Liver (tissue), 3 donors: Measurements from ENCODE around the gene SCAI.

Experiments used
- GABPA ChIP-seq, 2 donors: IDR thresholded peaks in 1 of 2; conservative IDR thresholded peaks in 1 of 2; 2 replicates each; pipeline ENCODE4 v1.6.1; 2016; ENCODE audit warnings: antibody characterized with exemption in 2 of 2, mild to moderate bottlenecking in 1 of 2, moderate library complexity in 1 of 2
- SP1 ChIP-seq: IDR thresholded peaks from 2 replicates; pipeline ENCODE4 v1.6.1; 2018; ENCODE audit warnings: antibody characterized with exemption, mild to moderate bottlenecking
- YY1 ChIP-seq: IDR thresholded peaks from 2 replicates; pipeline ENCODE4 v1.6.1; 2016; ENCODE audit warnings: antibody characterized with exemption, mild to moderate bottlenecking
- ZBTB33 ChIP-seq: IDR thresholded peaks from 2 replicates; pipeline ENCODE4 v1.6.1; 2016; ENCODE audit warnings: antibody characterized with exemption
- TF ChIP-seq, protein P1 (sequence below): IDR thresholded peaks from 2 replicates; pipeline ENCODE4 v1.6.1; 2016; ENCODE audit warnings: antibody characterized with exemption, mild to moderate bottlenecking
- TF ChIP-seq, protein P2 (sequence below): fragments of 150-350 bp; IDR thresholded peaks from 2 replicates; pipeline ENCODE4 v1.5.1; 2017; ENCODE audit warnings: improper control_type of control experiment, low read depth, low read length; ENCODE audit not compliant: missing input control
- donor health status: healthy.
- donor health status: healthy.

- TF ChIP-seq SP1: no peak
- TF ChIP-seq, protein P1, sequence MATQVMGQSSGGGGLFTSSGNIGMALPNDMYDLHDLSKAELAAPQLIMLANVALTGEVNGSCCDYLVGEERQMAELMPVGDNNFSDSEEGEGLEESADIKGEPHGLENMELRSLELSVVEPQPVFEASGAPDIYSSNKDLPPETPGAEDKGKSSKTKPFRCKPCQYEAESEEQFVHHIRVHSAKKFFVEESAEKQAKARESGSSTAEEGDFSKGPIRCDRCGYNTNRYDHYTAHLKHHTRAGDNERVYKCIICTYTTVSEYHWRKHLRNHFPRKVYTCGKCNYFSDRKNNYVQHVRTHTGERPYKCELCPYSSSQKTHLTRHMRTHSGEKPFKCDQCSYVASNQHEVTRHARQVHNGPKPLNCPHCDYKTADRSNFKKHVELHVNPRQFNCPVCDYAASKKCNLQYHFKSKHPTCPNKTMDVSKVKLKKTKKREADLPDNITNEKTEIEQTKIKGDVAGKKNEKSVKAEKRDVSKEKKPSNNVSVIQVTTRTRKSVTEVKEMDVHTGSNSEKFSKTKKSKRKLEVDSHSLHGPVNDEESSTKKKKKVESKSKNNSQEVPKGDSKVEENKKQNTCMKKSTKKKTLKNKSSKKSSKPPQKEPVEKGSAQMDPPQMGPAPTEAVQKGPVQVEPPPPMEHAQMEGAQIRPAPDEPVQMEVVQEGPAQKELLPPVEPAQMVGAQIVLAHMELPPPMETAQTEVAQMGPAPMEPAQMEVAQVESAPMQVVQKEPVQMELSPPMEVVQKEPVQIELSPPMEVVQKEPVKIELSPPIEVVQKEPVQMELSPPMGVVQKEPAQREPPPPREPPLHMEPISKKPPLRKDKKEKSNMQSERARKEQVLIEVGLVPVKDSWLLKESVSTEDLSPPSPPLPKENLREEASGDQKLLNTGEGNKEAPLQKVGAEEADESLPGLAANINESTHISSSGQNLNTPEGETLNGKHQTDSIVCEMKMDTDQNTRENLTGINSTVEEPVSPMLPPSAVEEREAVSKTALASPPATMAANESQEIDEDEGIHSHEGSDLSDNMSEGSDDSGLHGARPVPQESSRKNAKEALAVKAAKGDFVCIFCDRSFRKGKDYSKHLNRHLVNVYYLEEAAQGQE: no peak
- TF ChIP-seq YY1: no peak
- TF ChIP-seq, protein P2, sequence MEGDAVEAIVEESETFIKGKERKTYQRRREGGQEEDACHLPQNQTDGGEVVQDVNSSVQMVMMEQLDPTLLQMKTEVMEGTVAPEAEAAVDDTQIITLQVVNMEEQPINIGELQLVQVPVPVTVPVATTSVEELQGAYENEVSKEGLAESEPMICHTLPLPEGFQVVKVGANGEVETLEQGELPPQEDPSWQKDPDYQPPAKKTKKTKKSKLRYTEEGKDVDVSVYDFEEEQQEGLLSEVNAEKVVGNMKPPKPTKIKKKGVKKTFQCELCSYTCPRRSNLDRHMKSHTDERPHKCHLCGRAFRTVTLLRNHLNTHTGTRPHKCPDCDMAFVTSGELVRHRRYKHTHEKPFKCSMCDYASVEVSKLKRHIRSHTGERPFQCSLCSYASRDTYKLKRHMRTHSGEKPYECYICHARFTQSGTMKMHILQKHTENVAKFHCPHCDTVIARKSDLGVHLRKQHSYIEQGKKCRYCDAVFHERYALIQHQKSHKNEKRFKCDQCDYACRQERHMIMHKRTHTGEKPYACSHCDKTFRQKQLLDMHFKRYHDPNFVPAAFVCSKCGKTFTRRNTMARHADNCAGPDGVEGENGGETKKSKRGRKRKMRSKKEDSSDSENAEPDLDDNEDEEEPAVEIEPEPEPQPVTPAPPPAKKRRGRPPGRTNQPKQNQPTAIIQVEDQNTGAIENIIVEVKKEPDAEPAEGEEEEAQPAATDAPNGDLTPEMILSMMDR: no peak
- TF ChIP-seq ZBTB33: no peak
- TF ChIP-seq GABPA (IDR thresholded peaks at IDR 0.05 in 1 of 2, conservative IDR thresholded peaks at IDR 0.05 in 1 of 2): no peak
Observed at GRCh38 chr9:125146247-125146646, 2.9 kb upstream of the SCAI start.
